Osteoblast (primary cell): Measurements from ENCODE around the gene HTD2. TPM values are rescaled to one million over a fixed set of nuclear protein-coding genes. Genes with fewer than 3 reads are reported as not detected.

Experiments used
- DNase-seq: peaks from one replicate; pipeline ENCODE4 v3.0.0; 2011; ENCODE audit warnings: low spot score, mixed read lengths; ENCODE audit not compliant: insufficient read length; ENCODE audit errors: missing footprints
- H2AFZ ChIP-seq: 2 replicates; pipeline ENCODE4 v1.6.0; 2011; ENCODE audit warnings: mild to moderate bottlenecking, low read length
- H3K27ac ChIP-seq: 2 replicates; pipeline ENCODE4 v1.5.1; 2011; ENCODE audit warnings: mild to moderate bottlenecking, low read depth, low read length, moderate library complexity
- H3K27me3 ChIP-seq: 2 replicates; pipeline ENCODE4 v1.6.0; 2012; ENCODE audit warnings: mild to moderate bottlenecking, control low read depth, inconsistent platforms, low read length, moderate library complexity; ENCODE audit not compliant: insufficient read depth
- H3K36me3 ChIP-seq: 2 replicates; pipeline ENCODE4 v1.5.1; 2011; ENCODE audit warnings: mild to moderate bottlenecking, low read length, control low read depth, moderate library complexity; ENCODE audit not compliant: insufficient read depth
- H3K4me1 ChIP-seq: 2 replicates; pipeline ENCODE4 v1.5.1; 2011; ENCODE audit warnings: mild to moderate bottlenecking, low read length, control low read depth, moderate library complexity; ENCODE audit not compliant: insufficient read depth
- H3K4me2 ChIP-seq: 2 replicates; pipeline ENCODE4 v1.6.0; 2011; ENCODE audit warnings: mild to moderate bottlenecking, low read length; ENCODE audit not compliant: insufficient read depth
- H3K4me3 ChIP-seq: fragments of 200-600 bp; sonication (generic); 3 replicates; pipeline ENCODE4 v1.5.1; 2012; ENCODE audit warnings: mild to moderate bottlenecking, low read length, inconsistent platforms; ENCODE audit not compliant: insufficient read depth
- H3K79me2 ChIP-seq: 2 replicates; pipeline ENCODE4 v1.6.0; 2012; ENCODE audit warnings: mild to moderate bottlenecking, low read length, control low read depth, inconsistent platforms; ENCODE audit not compliant: insufficient read depth
- H3K9me3 ChIP-seq: 2 replicates; pipeline ENCODE4 v1.5.1; 2011; ENCODE audit warnings: low read depth, low read length, control low read depth
- H4K20me1 ChIP-seq: 2 replicates; pipeline ENCODE4 v1.6.0; 2012; ENCODE audit warnings: mild to moderate bottlenecking, low read length, control low read depth; ENCODE audit not compliant: insufficient read depth
- total RNA-seq: library from RNA; depleted of rRNA; stranded (reverse); fragments of >200 nt; gene quantifications from 2 replicates; pipeline ENCODE4 v1.2.3, GENCODE V29; 2012
- TF ChIP-seq, protein P1 (sequence below): IDR thresholded peaks from 2 replicates; pipeline ENCODE4 v1.5.1; 2011; ENCODE audit warnings: mild to moderate bottlenecking, low read depth, low read length, moderate library complexity; ENCODE audit errors: extremely low read depth

Gene HTD2
- total RNA-seq, 1 donor, result 6.2 TPM

DNA sequence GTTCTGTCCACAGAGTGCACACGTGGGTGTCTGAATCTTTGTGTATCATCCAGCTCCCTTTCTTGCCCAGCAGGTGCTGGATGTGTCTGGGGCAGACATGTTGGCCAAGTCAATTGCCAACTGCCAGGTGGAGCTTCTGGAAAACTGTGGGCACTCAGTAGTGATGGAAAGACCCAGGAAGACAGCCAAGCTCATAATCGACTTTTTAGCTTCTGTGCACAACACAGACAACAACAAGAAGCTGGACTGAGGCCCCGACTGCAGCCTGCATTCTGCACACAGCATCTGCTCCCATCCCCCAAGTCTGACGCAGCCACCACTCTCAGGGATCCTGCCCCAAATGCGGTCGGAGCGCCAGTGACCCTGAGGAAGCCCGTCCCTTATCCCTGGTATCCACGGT is 12.8 kb upstream of the HTD2 start:
- Histone ChIP-seq H3K27ac (no peak overlapping the region), H3K27me3 (peaks cover 5% of the 10 kb centered on the region), H3K4me3 (no peak overlapping the region), H3K36me3 (no peaks in the 10 kb centered on the region), H3K4me2 (no peak overlapping the region), H3K79me2 (no peaks in the 10 kb centered on the region), H3K9me3 (no peaks in the 10 kb centered on the region), H3K4me1 (no peaks in the 10 kb centered on the region), H2AFZ (no peak overlapping the region), H4K20me1 (no peaks in the 10 kb centered on the region)
- TF ChIP-seq, protein P1, sequence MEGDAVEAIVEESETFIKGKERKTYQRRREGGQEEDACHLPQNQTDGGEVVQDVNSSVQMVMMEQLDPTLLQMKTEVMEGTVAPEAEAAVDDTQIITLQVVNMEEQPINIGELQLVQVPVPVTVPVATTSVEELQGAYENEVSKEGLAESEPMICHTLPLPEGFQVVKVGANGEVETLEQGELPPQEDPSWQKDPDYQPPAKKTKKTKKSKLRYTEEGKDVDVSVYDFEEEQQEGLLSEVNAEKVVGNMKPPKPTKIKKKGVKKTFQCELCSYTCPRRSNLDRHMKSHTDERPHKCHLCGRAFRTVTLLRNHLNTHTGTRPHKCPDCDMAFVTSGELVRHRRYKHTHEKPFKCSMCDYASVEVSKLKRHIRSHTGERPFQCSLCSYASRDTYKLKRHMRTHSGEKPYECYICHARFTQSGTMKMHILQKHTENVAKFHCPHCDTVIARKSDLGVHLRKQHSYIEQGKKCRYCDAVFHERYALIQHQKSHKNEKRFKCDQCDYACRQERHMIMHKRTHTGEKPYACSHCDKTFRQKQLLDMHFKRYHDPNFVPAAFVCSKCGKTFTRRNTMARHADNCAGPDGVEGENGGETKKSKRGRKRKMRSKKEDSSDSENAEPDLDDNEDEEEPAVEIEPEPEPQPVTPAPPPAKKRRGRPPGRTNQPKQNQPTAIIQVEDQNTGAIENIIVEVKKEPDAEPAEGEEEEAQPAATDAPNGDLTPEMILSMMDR, result no peak
- no peak for DNase-seq

- no peak overlapping the region for H3K27ac ChIP-seq
- TF ChIP-seq, protein P1, result no peak
- H3K36me3 ChIP-seq, result no peaks in the 10 kb centered on the region
- H3K27me3 ChIP-seq, result peaks cover 18% of the 10 kb centered on the region
- no peak overlapping the region for H2AFZ ChIP-seq
- no peak overlapping the region for H3K4me2 ChIP-seq
- no peaks in the 10 kb centered on the region for H3K4me1 ChIP-seq
- H3K79me2 ChIP-seq, result no peaks in the 10 kb centered on the region
- H3K9me3 ChIP-seq, result no peaks in the 10 kb centered on the region
- H4K20me1 ChIP-seq, result no peaks in the 10 kb centered on the region
- H3K4me3 ChIP-seq, result no peak overlapping the region
- DNase-seq, result no peak
Measured at GRCh38 chr3:58296269-58296668, 10.1 kb upstream of the HTD2 start.

DNA sequence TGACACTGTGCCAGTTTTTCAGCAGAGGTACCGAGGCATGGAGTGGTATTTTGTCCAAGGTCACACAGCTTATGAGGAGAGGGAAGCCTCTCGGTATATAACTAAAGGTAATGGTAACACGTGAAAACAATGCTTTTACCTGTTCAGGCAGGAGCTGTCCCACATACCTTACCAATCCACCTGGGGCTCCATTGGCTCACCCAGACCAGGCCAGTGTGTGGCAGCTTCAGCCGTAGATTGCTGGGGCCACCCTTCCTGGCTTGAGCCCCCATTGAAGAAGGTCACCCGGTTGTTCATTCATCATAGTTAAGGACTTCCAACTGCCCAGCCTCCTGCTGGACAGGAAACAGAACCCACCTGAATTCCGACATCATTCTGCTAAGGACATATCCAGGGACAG is 9.5 kb upstream of the HTD2 start:
- no peak overlapping the region for H3K4me2 ChIP-seq
- H3K27me3 ChIP-seq, result peaks cover 18% of the 10 kb centered on the region
- DNase-seq, result no peak
- H3K9me3 ChIP-seq, result no peaks in the 10 kb centered on the region
- no peaks in the 10 kb centered on the region for H3K79me2 ChIP-seq
- no peaks in the 10 kb centered on the region for H4K20me1 ChIP-seq
- H3K4me1 ChIP-seq, result no peaks in the 10 kb centered on the region
- no peak overlapping the region for H2AFZ ChIP-seq
- TF ChIP-seq, protein P1, result no peak
- no peak overlapping the region for H3K4me3 ChIP-seq
- no peaks in the 10 kb centered on the region for H3K36me3 ChIP-seq
- H3K27ac ChIP-seq, result no peak overlapping the region

DNA sequence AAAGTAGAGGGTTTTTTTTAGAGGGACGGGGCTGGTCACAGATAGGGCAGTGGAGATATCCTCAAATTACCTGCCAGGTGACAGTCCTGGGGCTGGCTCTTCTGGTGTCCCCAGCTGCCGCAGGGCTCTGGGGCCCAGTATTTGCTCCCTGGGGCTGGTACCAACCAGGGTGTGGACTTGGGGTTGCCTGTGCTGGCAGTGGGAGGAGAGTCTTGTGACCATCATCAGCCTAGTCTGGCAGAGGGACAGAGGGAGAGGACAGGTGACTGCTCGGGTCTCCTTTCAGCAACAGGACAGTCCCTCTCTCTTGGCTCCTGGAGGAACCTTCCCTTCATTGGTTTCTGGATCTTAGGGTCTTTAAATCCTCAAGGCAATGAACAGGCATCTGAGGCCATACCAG is 8.1 kb upstream of the HTD2 start:
- TF ChIP-seq, protein P1, result no peak
- H2AFZ ChIP-seq, result no peak overlapping the region
- H3K27me3 ChIP-seq, result peaks cover 18% of the 10 kb centered on the region
- H3K4me2 ChIP-seq, result no peak overlapping the region
- DNase-seq, result no peak
- H3K4me3 ChIP-seq, result no peak overlapping the region
- H3K79me2 ChIP-seq, result no peaks in the 10 kb centered on the region
- no peaks in the 10 kb centered on the region for H3K4me1 ChIP-seq
- H3K9me3 ChIP-seq, result no peaks in the 10 kb centered on the region
- no peaks in the 10 kb centered on the region for H4K20me1 ChIP-seq
- no peak overlapping the region for H3K27ac ChIP-seq
- no peaks in the 10 kb centered on the region for H3K36me3 ChIP-seq
